KBM-7 (cell line): ENCODE data around the gene TSEN34.
A peak's percentile ranks its signal among the peaks of the same experiment; 100 is the strongest.
"Not testable (repeated sequence)": the region's sequence is repeated elsewhere in the genome, so short reads cannot be mapped to it uniquely, and the experiment has no call there.

ENCODE experiments used
- DNase-seq: peaks from one replicate; pipeline ENCODE4 v3.0.0-alpha.2; 2015
- in situ Hi-C: fragments of 300-500 bp; cut with MboI; formaldehyde crosslinking; loops from 2 replicates; pipeline ENCODE4 v1.14.3; 2020; ENCODE audit warnings: low sequenced_read_pairs, low pct_unique_long_range_greater_than_20kb, mixed read lengths

Gene TSEN34

GRCh38 chr19:54223277-54223936 is 32.3 kb downstream of the TSEN34 start:
- DNase-seq, in situ Hi-C loops: not testable (repeated sequence)

DNA sequence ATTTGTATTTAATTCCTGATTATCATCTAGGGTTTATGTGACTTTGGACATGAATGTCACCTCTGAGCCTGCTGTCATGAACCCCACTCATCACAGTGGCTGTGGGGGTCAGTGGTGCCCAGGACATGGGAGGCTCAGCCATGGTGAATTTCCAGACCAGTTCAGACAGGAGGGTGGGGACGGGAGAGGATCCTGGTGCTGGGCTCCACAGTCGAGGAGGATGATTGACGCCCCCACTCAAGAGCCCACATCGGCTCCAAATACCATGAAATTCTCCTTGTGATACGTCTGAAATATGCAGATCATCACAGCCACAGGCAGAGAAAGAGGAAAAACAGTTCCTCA is 32.8 kb downstream of the TSEN34 start:
- DNase-seq, in situ Hi-C loops: not testable (repeated sequence)

DNA sequence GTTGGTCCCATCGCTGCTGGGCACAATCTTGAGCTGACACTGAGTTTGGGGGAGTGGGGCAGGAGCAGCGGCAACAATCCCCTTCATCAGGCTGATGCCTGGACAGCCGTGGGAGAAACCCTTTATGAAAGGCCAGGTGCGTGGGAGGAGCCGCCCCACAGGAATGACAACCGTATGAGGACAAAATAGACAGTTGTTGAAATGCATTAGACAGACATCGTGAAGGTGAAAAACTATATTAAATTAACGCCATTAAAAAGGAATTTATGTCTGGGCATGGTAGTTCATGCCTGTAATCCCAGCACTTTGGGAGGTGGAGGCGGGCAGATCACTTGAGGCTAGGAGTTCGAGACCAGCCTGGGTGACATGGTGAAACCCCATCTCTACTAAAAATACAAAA is 33.5 kb downstream of the TSEN34 start:
- in situ Hi-C loops, DNase-seq: not testable (repeated sequence)

DNA sequence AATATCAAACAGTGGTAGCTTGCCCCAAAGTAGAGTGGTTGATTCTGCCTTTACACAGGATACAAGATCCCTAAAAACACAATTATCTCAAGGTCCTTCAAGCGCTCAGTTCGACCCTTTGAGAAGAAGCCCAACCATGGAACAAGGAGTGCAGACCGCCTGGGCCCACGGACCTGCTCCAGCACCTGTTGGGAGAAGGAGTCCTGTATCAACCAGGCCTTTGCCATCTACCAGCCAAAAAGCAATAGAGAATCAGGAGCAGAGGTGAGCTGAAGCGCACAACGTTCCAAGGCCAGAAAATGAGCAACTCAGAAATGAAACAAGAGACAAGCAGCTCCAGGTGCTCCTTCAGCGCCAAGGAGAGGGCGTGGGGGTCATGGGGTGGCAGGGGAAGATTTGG is 38.0 kb downstream of the TSEN34 start:
- no peak for DNase-seq
- in situ Hi-C loops, result no loop called here

GRCh38 chr19:54230031-54230430 is 38.9 kb downstream of the TSEN34 start:
- in situ Hi-C loops, result no loop called here
- DNase-seq, result no peak

DNA sequence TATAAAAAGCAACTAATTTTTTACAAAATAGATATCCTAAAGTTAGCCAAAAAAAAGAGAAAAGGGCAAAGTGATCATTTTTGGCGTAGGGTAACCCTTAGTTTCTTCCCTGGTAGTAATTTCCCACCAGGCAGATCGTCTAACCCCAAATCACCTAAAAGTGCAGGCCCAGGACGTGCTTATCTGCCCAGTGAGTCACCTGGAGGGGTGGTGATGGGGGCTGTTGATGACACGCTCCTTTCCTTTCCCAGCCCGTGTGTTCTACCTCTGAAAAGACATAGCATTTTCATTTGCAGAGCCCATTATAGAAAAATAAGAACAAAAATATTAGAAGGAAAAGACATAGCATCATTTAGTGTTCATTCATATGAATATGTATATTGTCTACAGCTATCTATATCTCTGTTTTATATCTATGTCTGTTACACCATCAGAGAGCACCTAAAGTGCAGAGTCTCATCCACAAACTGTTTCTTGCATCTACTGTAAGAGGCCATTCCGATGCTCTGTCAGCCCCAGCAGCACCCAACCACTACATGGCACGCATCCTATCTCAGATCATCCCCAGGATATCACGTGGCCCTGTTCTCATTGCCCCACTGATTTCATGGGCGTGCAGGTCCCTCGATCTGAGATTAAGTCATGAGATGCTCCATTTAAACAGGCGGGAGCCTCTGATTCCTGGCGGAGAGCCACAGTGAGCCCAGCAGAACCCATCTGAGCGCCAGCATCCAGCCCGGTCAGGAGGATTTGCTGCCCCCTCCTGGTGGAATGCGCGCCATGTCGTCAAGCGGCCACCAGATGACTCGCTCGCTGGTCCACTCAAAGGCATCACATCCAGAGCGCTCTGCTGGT is 40.2 kb downstream of the TSEN34 start:
- DNase-seq, result peak; percentile 86
- in situ Hi-C loops, result no loop called here

DNA sequence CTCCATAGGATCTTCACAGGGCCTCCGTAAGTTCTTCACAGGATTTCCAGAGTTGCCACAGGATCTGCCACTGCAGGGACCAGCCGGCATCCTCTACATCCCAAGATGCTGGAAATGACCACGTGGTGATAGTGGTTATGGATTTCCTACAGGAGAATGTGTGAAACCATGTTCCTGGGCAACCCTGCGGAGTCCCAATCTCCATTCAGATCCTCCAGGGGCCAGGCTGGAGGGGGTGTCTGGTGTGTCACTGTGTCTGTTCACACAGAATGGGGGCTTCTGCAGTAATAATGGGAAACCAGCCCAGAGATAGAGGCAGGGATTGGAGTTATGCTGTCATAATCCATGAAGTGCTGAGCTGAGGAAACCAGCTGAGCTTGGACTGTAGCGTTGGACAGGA is 42.8 kb downstream of the TSEN34 start:
- no peak for DNase-seq
- in situ Hi-C loops, result no loop called here

- in situ Hi-C loops, DNase-seq: not testable (repeated sequence)
These were observed 48.6 kb downstream of the TSEN34 start for GRCh38 chr19:54239491-54240371.

DNA sequence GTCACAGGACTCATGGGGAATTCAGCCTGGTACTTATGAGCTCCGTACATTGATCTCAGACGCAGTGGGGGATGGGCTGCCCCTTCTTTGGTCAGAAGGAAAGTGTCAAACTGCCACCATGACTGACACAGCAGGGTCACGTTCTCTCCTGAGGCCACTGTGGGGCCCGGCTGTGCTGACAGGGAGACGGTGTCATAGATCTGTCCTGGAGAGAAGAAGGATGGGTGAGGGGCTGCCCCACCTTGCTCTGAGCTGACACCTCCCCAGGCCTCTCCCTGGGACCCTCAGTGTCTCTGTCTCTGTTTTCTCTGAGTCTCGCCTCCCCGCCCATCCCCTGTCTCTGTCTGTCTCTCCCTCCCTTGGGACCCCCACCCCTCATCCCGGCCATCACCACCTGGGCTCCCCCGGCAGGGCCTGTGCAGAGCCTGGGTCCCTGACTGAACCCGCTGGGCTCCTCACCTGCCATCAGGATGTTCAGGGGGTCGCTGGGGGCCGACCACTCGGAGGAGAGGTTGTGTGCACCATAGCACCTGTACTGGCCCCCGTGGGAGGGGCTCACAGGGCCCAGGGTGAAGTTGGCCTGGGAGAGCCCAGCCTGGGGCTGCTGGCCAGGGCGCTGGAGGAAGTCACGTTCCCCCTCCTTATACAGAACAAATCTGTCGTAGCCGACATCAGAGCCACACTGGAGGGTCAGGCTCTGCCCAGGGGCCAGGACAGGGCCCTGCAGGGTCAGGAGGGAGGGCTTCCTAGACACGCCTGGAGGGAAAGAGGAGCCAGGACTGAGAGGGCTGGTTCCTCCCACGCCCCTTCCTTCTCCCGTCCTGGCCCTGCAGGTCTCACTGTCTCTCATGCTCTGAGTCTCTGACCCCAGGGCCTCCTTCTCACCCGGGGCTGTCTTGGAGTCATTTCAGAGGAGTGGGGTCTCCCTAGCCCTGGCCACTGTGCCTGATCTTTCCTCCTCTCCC is 49.5 kb downstream of the TSEN34 start:
- DNase-seq, in situ Hi-C loops: not testable (repeated sequence)

GRCh38 chr19:54242234-54242633 is 51.1 kb downstream of the TSEN34 start:
- in situ Hi-C loops, DNase-seq: not testable (repeated sequence)

GRCh38 chr19:54242646-54243045 is 51.5 kb downstream of the TSEN34 start, which contains the start of gene LILRA6:
TSS of gene LILRA6 (minus strand) at chr19:54242790.
- in situ Hi-C loops, DNase-seq: not testable (repeated sequence)

GRCh38 chr19:54243809-54244208 is 52.7 kb downstream of the TSEN34 start:
- DNase-seq, in situ Hi-C loops: not testable (repeated sequence)
